GM18520 (cell line): ENCODE data around the gene MED25.

ENCODE experiments used
- ATAC-seq: cut with Tn5 transposase; IDR thresholded peaks from one replicate; pipeline ENCODE4 v1.9.1; 2021; ENCODE audit not compliant: unreplicated experiment

Gene MED25

GRCh38 chr19:49872245-49873128, 54.4 kb downstream of the MED25 start:
- ATAC-seq, result no peak

GRCh38 chr19:49873129-49873521, 55.0 kb downstream of the MED25 start:
- no peak for ATAC-seq

DNA sequence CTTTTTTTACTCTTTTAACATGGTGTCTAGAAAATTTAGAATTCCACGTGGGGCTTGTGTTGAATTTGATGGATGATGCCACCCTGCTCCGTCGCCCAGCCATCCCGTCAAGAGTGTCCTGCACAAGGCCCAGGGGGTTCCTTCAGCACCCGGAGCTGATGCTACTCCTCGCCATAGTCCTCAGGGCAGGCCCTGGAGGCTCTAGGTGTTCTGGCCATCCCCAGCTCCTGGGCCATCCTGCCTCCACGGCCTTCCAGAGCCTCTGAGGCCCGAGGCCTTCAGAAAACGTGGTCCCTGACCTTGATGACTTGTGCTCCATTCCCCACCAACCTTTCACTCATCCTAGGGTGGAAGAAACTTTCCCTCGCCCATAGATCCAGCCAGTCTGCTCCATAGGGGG, 55.7 kb downstream of the MED25 start:
- ATAC-seq, result no peak

DNA sequence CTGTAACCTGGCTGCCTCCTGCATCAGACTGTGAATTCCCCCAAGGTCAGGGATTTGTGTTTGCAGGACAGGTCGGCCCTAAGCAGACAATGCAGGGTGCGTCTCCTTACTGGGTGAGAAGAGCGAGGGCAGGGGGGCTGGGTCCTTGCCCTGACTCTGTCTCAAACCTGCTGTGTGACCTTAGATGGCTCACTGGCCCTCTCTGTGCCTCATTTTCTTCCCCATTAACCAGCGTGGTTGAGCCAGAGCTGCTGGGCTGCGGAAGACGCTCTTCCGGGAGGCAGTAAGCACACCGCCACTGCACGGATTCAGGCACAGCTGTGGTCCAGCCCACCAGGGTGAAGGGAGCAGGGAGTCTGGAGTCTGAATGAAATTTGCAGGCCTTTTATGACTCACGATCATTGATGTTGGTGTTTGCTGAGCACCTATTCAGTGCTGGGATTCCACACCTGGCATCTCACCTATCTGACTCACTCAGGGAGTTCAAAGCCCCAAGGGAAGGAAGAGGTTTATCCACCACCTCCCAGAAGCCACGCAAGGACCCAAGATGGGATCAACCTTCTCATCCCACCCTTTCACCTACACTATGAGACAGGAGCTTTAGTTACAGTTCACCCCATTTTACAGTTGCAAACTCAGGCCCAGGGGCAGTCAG, 56.5 kb downstream of the MED25 start:
- ATAC-seq, result no peak

DNA sequence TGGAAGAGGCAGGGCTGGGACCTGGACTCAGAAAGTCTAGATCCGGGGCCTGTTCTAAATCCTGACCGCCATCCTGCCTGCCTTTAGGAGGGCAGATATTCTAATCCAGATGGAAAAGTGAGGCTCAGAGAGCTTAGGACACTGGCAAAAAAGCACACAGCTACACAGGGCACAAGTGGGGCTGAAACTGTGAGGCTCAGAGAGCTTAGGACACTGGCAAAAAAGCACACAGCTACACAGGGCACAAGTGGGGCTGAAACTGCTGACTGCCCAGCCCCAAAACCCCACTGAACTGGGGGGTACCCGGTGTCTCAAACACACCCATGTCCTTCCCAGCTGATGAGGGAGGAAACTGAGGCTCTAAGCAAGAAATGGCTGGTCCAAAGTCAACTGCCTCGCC, 57.1 kb downstream of the MED25 start:
- no peak for ATAC-seq

DNA sequence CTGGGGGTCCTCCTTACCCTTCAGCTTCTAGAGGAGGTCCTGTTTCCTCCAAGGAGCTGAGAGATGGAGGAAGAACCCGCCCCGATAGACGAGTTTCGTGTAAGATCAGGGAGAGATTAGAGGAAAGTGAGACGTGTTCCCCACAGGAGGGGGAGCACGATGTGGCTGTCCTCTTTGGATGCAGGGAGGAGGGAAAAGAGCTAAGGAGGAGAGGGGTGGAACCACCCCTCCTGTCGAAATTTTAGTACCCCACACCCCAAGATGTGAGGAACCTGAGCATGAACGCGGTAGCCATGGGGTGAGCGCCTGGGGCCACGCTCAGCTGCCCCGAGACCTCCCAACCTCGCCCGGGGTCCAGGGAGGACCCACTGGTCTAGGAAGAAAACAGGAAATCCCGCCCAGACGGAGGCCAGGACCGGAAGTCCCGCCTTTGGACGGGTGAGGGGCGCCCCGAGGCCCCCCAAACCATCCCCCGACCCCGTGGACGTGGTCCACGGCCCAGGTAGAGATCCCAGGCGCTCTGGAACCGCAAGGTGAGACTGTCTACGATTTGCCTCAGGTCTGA, 57.9 kb downstream of the MED25 start:
- ATAC-seq, result no peak

GRCh38 chr19:49876422-49877019, 58.4 kb downstream of the MED25 start:
- peak; percentile 38 for ATAC-seq

GRCh38 chr19:49877020-49877878, 59.2 kb downstream of the MED25 start, which contains the start of the genes AKT1S1 and TBC1D17:
Gene AKT1S1, minus strand, starts transcription at chr19:49877355. Its CDS starts 4,060 bp downstream, at chr19:49873295.
Gene TBC1D17, plus strand, starts transcription at chr19:49877702. Its CDS starts 22 bp downstream, at chr19:49877724.
- ATAC-seq, result peak; percentile 63

DNA sequence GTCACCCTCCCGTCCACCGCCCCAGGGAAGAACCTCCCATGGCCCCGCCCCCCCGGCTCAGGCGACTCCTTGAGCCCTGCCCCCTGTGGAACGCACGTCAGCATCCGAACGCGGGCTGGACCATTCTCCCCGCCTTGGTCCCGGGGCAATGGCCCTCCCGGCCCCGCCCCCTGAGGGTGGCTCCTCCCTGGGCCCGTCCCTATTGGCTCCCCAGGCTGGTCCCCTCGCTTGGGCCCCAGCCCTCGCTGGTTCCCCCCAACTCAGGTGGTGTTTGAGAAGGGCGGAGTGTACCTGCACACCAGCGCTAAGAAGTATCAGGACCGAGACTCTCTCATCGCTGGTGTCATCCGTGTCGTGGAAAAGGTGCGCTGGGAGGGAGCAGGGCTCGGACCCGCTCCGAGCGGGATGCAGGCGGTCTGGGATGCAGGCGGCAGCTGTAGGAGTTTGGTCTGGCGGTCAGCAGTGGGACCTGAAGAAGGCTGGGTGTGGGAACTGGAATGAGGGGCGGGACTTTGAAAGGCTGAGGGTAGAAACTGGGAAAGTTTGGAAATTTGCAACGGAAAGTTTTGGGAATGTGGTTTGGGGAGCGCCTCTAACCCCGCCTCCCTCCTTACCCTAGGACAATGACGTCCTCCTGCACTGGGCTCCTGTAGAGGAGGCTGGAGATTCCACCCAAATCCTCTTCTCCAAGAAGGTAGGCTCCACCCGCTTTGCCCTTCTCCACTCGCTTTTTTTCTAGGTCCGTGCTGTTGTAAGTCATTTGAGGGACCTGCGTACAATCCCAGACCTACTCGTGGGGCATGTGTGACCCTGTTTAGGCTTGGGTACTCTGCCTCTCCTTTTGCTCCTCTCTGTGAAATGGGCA, 60.0 kb downstream of the MED25 start:
- peak; percentile 23 for ATAC-seq

DNA sequence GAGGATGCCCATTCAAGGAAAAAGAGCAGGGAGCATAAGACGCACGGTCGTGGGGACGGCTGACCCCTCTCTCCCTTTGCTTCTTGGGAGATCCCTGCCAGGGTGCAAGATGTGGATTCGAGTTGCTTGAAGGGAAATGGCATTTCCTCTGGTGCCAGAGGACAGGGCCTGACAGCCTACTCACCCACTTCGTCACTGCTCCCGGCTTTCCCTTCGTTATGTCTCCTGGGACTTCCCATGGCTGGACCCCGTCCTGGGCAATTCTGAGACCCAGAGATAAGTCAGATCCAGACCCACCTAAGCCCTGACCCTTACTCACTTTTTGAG, 60.6 kb downstream of the MED25 start:
- no peak for ATAC-seq

- no peak for ATAC-seq
Observed at GRCh38 chr19:49879243-49879963, 61.3 kb downstream of the MED25 start.

DNA sequence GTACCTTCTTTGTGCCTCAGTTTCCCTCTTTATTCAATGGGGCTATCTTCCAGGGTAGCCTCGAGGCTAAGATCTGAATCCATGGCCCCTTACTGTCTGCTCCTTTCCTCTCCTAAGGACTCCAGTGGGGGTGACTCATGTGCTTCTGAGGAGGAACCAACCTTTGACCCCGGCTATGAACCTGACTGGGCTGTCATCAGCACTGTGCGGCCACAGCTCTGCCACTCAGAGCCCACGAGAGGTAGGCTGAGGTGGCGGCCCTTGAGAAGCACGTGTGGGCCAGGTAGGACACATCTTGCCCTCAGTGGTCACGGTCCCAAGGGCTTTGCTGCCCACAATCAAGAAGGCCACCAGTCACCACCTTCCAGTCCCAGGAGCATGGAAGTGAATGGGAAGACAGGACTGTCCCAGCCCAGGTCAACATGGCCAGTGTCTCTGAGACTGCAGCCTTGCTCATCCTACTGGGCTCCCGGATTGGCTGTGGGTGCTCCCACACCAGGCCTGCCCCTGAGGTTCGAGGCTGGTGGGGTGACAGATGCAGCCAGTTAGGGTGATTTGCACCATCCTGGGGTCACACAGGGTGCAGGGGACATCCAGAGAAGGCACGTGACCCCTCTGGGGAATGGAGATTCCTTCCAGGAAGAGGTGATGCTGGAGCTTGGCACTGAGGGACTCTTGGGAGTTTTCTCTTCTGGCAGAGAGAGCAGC, 62.2 kb downstream of the MED25 start:
- no peak for ATAC-seq

GRCh38 chr19:49881186-49881585, 63.1 kb downstream of the MED25 start:
- no peak for ATAC-seq

DNA sequence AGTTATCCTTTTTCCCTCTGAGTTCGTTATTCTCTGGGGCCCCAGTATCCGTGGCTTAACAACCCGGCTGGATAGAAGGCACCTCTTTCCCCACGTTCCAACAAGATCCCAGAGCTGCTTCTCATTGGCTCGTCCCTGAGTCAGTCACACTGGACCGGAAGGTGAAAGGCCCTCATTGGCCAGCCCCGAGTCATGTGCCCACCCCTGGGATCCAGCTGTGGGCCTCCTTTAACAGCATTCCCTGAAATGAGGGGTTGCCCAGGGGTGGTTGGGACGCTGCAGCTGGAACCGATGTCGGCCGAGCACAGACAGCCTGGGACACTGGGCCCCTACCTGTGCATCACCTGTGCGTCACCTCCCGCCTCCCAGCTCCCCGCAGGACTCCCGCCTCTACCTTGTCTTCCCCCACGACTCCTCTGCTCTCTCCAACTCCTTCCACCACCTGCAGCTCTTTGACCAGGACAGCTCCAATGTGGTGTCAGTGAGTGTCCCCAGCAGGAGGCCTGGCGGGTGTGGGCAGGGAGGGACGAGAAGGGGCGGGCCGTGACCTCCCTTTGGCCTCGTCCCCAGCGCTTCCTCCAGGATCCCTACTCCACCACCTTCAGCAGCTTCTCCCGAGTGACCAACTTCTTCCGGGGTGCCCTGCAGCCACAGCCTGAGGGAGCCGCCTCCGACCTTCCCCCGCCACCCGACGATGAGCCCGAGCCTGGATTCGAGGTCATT, 63.7 kb downstream of the MED25 start:
- no peak for ATAC-seq

DNA sequence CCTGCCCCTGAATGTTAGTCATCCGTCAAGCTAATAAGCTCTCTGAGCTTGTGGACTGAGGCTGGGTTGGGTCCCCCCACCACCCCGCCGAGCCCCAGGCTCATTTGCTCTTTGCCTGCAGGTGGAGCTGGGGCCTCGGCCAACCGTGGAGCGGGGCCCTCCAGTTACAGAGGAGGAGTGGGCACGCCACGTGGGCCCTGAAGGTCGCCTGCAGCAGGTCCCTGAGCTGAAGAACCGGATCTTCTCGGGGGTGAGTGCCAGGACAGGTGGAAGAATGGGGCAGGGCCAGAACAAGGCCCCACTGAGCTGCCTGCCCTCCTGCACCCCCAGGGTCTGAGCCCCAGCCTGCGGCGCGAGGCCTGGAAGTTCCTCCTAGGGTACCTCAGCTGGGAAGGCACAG, 64.6 kb downstream of the MED25 start:
- ATAC-seq, result no peak

DNA sequence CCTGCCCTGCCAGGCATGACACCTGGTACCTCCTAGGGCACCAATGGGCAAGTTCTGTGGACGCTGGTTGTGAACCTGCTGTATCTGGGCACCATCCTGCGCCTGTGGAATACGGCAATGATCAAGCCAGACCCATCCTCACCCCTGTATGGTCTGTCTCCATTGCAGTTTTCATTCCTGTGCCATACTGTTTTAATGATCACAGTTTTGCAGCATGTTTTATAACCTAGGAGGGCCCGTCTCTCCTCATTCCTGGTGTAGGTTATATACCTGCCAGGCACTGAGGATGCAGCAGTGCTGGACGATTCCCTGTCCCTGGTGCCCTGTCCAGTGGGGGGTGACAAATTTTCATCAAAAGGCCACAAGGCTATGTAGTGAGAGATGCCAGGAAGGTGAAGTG, 65.0 kb downstream of the MED25 start:
- ATAC-seq, result no peak

DNA sequence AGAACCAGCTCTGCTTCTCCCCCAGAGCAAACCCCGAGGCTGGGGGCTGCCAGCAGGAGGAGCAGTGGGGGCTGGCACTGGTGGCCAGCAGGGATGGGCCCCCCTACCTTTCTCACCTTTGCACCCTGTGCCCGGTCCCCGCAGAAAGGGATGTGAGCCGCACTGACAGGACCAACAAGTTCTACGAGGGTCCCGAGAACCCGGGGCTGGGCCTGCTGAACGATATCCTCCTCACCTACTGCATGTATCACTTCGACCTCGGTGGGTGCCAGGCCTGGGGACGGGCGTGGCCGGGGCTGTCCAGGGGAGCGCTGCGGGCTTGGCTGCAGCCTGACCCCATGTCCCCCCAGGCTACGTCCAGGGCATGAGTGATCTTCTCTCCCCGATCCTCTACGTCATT, 66.0 kb downstream of the MED25 start:
- ATAC-seq, result no peak

GRCh38 chr19:49884760-49885159, 66.7 kb downstream of the MED25 start:
- no peak for ATAC-seq
